Pancreas (tissue), 10 donors: ENCODE data around the gene RASSF4. TPM values are rescaled to one million over a fixed set of nuclear protein-coding genes. Genes with fewer than 3 reads are reported as not detected.

Experiments used
- ATAC-seq, 4 donors: fragments of 200-7000 bp; cut with Tn5 transposase; one replicate each; pipeline versions ENCODE4 v1.8.0 to v1.9.1; 2020; ENCODE audit warnings: mild to moderate bottlenecking in 4 of 4, moderate library complexity in 4 of 4
- DNase-seq, 6 donors: peaks; one replicate each; pipeline ENCODE4 v3.0.0-alpha.2; 2020
- FAIRE-seq: peaks from 2 replicates; lab custom pipeline; 2012; peaks lifted over from hg19 to GRCh38; lab: Jason Lieb, UNC
- H3K27ac ChIP-seq, 4 donors: fragments of 200-600 bp; sonication (generic); 1 replicate in 3 of 4; 2 replicates in 1 of 4; pipeline versions ENCODE4 v1.5.0 to v1.8.0; 2020
- H3K27me3 ChIP-seq, 4 donors: fragments of 200-600 bp; one replicate each; pipeline ENCODE4 v1.8.0; 2021
- H3K36me3 ChIP-seq, 3 donors: fragments of 200-600 bp; sonication (generic) in 1 of 3; one replicate each; pipeline versions ENCODE4 v1.5.0 to v1.8.0; 2020 to 2021
- H3K4me1 ChIP-seq, 3 donors: fragments of 200-600 bp; one replicate each; pipeline ENCODE4 v1.8.0; 2021
- H3K4me3 ChIP-seq, 4 donors: fragments of 200-600 bp; sonication (generic) in 2 of 4; one replicate each; pipeline versions ENCODE4 v1.5.0 to v1.8.0; 2020 to 2021
- H3K9me3 ChIP-seq, 4 donors: fragments of 200-600 bp; one replicate each; pipeline ENCODE4 v1.8.0; 2021
- CTCF ChIP-seq, 4 donors: fragments of 200-600 bp; sonication (generic) in 3 of 4; IDR thresholded peaks; one replicate each; pipeline versions ENCODE4 v1.5.0 to v1.8.0; 2021; ENCODE audit warnings: antibody characterized with exemption in 4 of 4
- WGBS, 2 donors: extraction: QIAGEN DNeasy Blood & Tissue Kit; methylation state at CpG; one replicate each; pipeline ENCODE4 v1.1.7; 2013; 5-methylcytosine and 5-hydroxymethylcytosine counted together
- intact Hi-C, 3 donors: fragments of 100-400 bp; cut with DNase I; formaldehyde crosslinking; loops; one replicate each; pipeline versions ENCODE4 v1.11.1 to v1.14.2; 2022
- polyA plus RNA-seq, 2 donors: library from polyadenylated mRNA; stranded (reverse); fragments of 200-250 nt; gene quantifications; one replicate each; pipeline ENCODE4 v1.2.3, GENCODE V29; 2013
- total RNA-seq, 6 donors: library from RNA; stranded (reverse); fragmentation: NEBNext Ultra II Directional in 4 of 6; extraction: Animal tissue kit (Norgen Biotek cat#: 25700) in 4 of 6; gene quantifications; one replicate each; pipeline versions ENCODE4 v1.2.1 to v1.2.4, GENCODE V29; 2021 to 2023
- donor health status: healthy with polysubstance abuse.
- donor health status: DM: no; HTN: no; CAD: no; lungs with moderate emphysema.
- donor health status: DM: no; HTN: no; CAD: no.
- donor health status: control.
- donor health status: control.
- donor health status: Bipolar disorder and iron deficiency.
- donor health status: DM: yes; HTN: yes; CAD: no.
- donor health status: DM: no; HTN: no; CAD: no.
- donor health status: DM: no; HTN: no; CAD: no.
- donor health status: DM: yes; HTN: yes; CAD: no.

Gene RASSF4
- total and polyA plus RNA-seq, 8 donors: 13.9 to 100 (median 37.8) TPM

- no peak overlapping the region for H3K4me3 ChIP-seq
- FAIRE-seq: peak; percentile 86
- H3K27me3 ChIP-seq: no peaks in the 10 kb centered on the region
- no peaks in the 10 kb centered on the region for H3K9me3 ChIP-seq
- H3K27ac ChIP-seq: peak overlapping the region; percentile 14 to 97 (median 74)
- intact Hi-C loops: no loop called here
- DNase-seq: peak in 4 of 6 donors; percentile 62 to 68 (median 64)
- H3K4me1 ChIP-seq: peaks cover 34 to 51% (median 40%) of the 10 kb centered on the region in 3 donors
- 48 to 50% methylated on average over 11 of the region's 11 CpGs for WGBS, 2 donors
- ATAC-seq: peak in 3 of 4 donors; percentile 13 to 27 (median 24)
- peaks cover 0 to 11% (median 6%) of the 10 kb centered on the region in 3 donors for H3K36me3 ChIP-seq
- TF ChIP-seq CTCF (IDR thresholded peaks at IDR 0.05): no peak
Measured at GRCh38 chr10:44981172-44982113, 21.8 kb downstream of the RASSF4 start.

- DNase-seq: peak in 3 of 6 donors; percentile 33 to 47 (median 34)
- H3K9me3 ChIP-seq: no peaks in the 10 kb centered on the region
- ATAC-seq: no peak
- intact Hi-C loops: no loop called here
- H3K4me3 ChIP-seq: no peak overlapping the region
- no peak for FAIRE-seq
- no peaks in the 10 kb centered on the region for H3K27me3 ChIP-seq
- 92 to 93% methylated on average over 9 of the region's 9 CpGs for WGBS, 2 donors
- H3K36me3 ChIP-seq: peaks cover 0 to 11% (median 5%) of the 10 kb centered on the region in 3 donors
- H3K27ac ChIP-seq: peak overlapping the region; percentile 14 to 97 (median 74)
- no peak for TF ChIP-seq CTCF (IDR thresholded peaks at IDR 0.05)
- H3K4me1 ChIP-seq: peaks cover 34 to 53% (median 40%) of the 10 kb centered on the region in 3 donors
Measured at GRCh38 chr10:44982114-44982460, 22.5 kb downstream of the RASSF4 start.

- no peak for ATAC-seq
- 90 to 95% methylated on average over 7 to 9 of the region's 9 CpGs for WGBS, 2 donors
- Histone ChIP-seq H3K27me3 (no peaks in the 10 kb centered on the region), H3K9me3 (no peaks in the 10 kb centered on the region), H3K4me1 (peaks cover 34 to 53% (median 40%) of the 10 kb centered on the region in 3 donors), H3K4me3 (no peak overlapping the region), H3K27ac (peak overlapping the region in 2 of 4 donors; percentile 95 to 97), H3K36me3 (peaks cover 0 to 9% (median 1%) of the 10 kb centered on the region in 3 donors)
- DNase-seq: peak in 2 of 6 donors; percentile 18 to 35
- intact Hi-C loops: no loop called here
- no peak for FAIRE-seq
- TF ChIP-seq CTCF (IDR thresholded peaks at IDR 0.05): no peak
Measured at GRCh38 chr10:44982496-44982895, 22.9 kb downstream of the RASSF4 start.

GRCh38 chr10:44983066-44983894 is 23.7 kb downstream of the RASSF4 start:
- DNase-seq (peak in 3 of 6 donors; percentile 1 to 20 (median 6)), FAIRE-seq (no peak), ATAC-seq (no peak)
- TF ChIP-seq CTCF (IDR thresholded peaks at IDR 0.05): no peak
- intact Hi-C loops: no loop called here
- Histone ChIP-seq H3K27me3 (no peaks in the 10 kb centered on the region), H3K4me3 (no peak overlapping the region), H3K27ac (peak overlapping the region in 2 of 4 donors; percentile 95 to 97), H3K36me3 (peaks cover 0 to 5% (median 0%) of the 10 kb centered on the region in 3 donors), H3K4me1 (peaks cover 34 to 57% (median 40%) of the 10 kb centered on the region in 3 donors), H3K9me3 (no peaks in the 10 kb centered on the region)
- 93 to 94% methylated on average over 13 of the region's 13 CpGs for WGBS, 2 donors
